HG03045 (cell line): ENCODE results near the gene SORBS1.

Experiments
- ATAC-seq: cut with Tn5 transposase; IDR thresholded peaks from one replicate; pipeline ENCODE4 v1.9.1; 2021; ENCODE audit warnings: mild to moderate bottlenecking, moderate library complexity; ENCODE audit not compliant: unreplicated experiment

The SORBS1 gene

GRCh38 chr10:95330966-95331453 lies 230.2 kb downstream of the SORBS1 start:
- no peak for ATAC-seq

- ATAC-seq: no peak
Measured at GRCh38 chr10:95329296-95329695, 231.9 kb downstream of the SORBS1 start.

GRCh38 chr10:95328013-95328412 lies 233.2 kb downstream of the SORBS1 start:
- no peak for ATAC-seq

GRCh38 chr10:95327367-95327766 lies 233.8 kb downstream of the SORBS1 start:
- ATAC-seq: no peak

GRCh38 chr10:95326396-95326795 lies 234.8 kb downstream of the SORBS1 start:
- no peak for ATAC-seq

- no peak for ATAC-seq
Measured at GRCh38 chr10:95325863-95326262, 235.3 kb downstream of the SORBS1 start.

GRCh38 chr10:95324436-95325268 lies 236.5 kb downstream of the SORBS1 start:
- no peak for ATAC-seq

GRCh38 chr10:95321554-95322301 lies 239.4 kb downstream of the SORBS1 start:
- ATAC-seq: no peak

GRCh38 chr10:95319239-95319638 lies 241.9 kb downstream of the SORBS1 start:
- ATAC-seq: no peak

- ATAC-seq: no peak
Measured at GRCh38 chr10:95315509-95315908, 245.7 kb downstream of the SORBS1 start.

GRCh38 chr10:95314192-95314918 lies 246.8 kb downstream of the SORBS1 start:
- no peak for ATAC-seq

GRCh38 chr10:95312986-95313495 lies 248.1 kb downstream of the SORBS1 start:
- no peak for ATAC-seq

- no peak for ATAC-seq
Measured at GRCh38 chr10:95312257-95312656, 248.9 kb downstream of the SORBS1 start.

GRCh38 chr10:95309958-95310357 lies 251.2 kb downstream of the SORBS1 start:
- ATAC-seq: no peak

GRCh38 chr10:95308389-95309302 lies 252.5 kb downstream of the SORBS1 start:
- no peak for ATAC-seq

- no peak for ATAC-seq
Measured at GRCh38 chr10:95306851-95307250, 254.3 kb downstream of the SORBS1 start.

- no peak for ATAC-seq
Measured at GRCh38 chr10:95306318-95306650, 254.9 kb downstream of the SORBS1 start.

- no peak for ATAC-seq
Measured at GRCh38 chr10:95305606-95306317, 255.4 kb downstream of the SORBS1 start.

GRCh38 chr10:95304976-95305375 lies 256.2 kb downstream of the SORBS1 start:
- ATAC-seq: no peak

- no peak for ATAC-seq
Measured at GRCh38 chr10:95304463-95304862, 256.7 kb downstream of the SORBS1 start.
